Brain pericyte (primary cell): ENCODE measurements around the gene NGRN.
"Not testable (repeated sequence)": the region's sequence is repeated elsewhere in the genome, so short reads cannot be mapped to it uniquely, and the experiment has no call there.

ENCODE experiments used
- DNase-seq: peaks from one replicate; pipeline ENCODE4 v3.0.0-alpha.2; 2012; ENCODE audit warnings: low read depth, low spot score

The NGRN gene

GRCh38 chr15:90234096-90234988 is 31.1 kb upstream of the NGRN start, which contains the start of gene GDPGP1:
Gene GDPGP1 (plus strand): TSS chr15:90234209. CDS start chr15:90240909, 6,700 bp downstream.
- no peak for DNase-seq

- DNase-seq: no peak
These were observed 26.1 kb upstream of the NGRN start for GRCh38 chr15:90239371-90239770.

GRCh38 chr15:90240856-90241255 is 24.6 kb upstream of the NGRN start:
- DNase-seq: no peak

GRCh38 chr15:90241343-90242192 is 23.9 kb upstream of the NGRN start:
- DNase-seq: no peak

GRCh38 chr15:90243943-90244639 is 21.4 kb upstream of the NGRN start:
- no peak for DNase-seq

- DNase-seq: no peak
These were observed 16.7 kb upstream of the NGRN start for GRCh38 chr15:90248789-90249202.

GRCh38 chr15:90249203-90249863 is 16.1 kb upstream of the NGRN start, which contains the start of gene TTLL13:
Gene TTLL13 (plus strand): TSS chr15:90249556. CDS start chr15:90250631, 1,075 bp downstream.
- DNase-seq: no peak

- no peak for DNase-seq
These were observed 7.7 kb upstream of the NGRN start for GRCh38 chr15:90257776-90258175.

GRCh38 chr15:90259524-90259923 is 5.9 kb upstream of the NGRN start:
- DNase-seq: no peak

- not testable (repeated sequence) for DNase-seq
These were observed 4.7 kb upstream of the NGRN start for GRCh38 chr15:90260731-90261130.

- DNase-seq: no peak
These were observed 3.7 kb upstream of the NGRN start for GRCh38 chr15:90261811-90262210.

GRCh38 chr15:90262426-90262825 is 3.0 kb upstream of the NGRN start:
- no peak for DNase-seq

- no peak for DNase-seq
These were observed 801 bp upstream of the NGRN start for GRCh38 chr15:90264671-90265070.

- DNase-seq: no peak
These were observed 574 bp downstream of the NGRN start for GRCh38 chr15:90266061-90266431.

GRCh38 chr15:90266485-90266884 is 1.0 kb downstream of the NGRN start:
- DNase-seq: no peak

- DNase-seq: no peak
These were observed 2.9 kb downstream of the NGRN start for GRCh38 chr15:90268415-90268814.

GRCh38 chr15:90270502-90271150 is 5.2 kb downstream of the NGRN start:
- DNase-seq: no peak

GRCh38 chr15:90271459-90272166 is 6.1 kb downstream of the NGRN start:
- no peak for DNase-seq

GRCh38 chr15:90278467-90278866 is 13.0 kb downstream of the NGRN start:
- DNase-seq: not testable (repeated sequence)

- DNase-seq: not testable (repeated sequence)
These were observed 15.3 kb downstream of the NGRN start for GRCh38 chr15:90280743-90281142.
